ENCODE results near the gene PACSIN2.

GRCh38 chr22:42939941-42940653 lies 74.9 kb downstream of the PACSIN2 start:
- no peak for TF ChIP-seq CTCF (IDR thresholded peaks at IDR 0.05; ENCODE audit: insufficient read depth, low read length, poor library complexity, severe bottlenecking)
- TF ChIP-seq EZH2phosphoT487 (conservative IDR thresholded peaks at IDR 0.05; ENCODE audit: low read length), result no peak
